ENCODE results near the gene SLC39A13. TPM values are rescaled to one million over a fixed set of nuclear protein-coding genes. Genes with fewer than 3 reads are reported as not detected.

SLC39A13 gene
- total and polyA plus RNA-seq, 2 of the 4 experiments (the other 2 are of a cell fraction): 32.4 to 144 TPM

DNA sequence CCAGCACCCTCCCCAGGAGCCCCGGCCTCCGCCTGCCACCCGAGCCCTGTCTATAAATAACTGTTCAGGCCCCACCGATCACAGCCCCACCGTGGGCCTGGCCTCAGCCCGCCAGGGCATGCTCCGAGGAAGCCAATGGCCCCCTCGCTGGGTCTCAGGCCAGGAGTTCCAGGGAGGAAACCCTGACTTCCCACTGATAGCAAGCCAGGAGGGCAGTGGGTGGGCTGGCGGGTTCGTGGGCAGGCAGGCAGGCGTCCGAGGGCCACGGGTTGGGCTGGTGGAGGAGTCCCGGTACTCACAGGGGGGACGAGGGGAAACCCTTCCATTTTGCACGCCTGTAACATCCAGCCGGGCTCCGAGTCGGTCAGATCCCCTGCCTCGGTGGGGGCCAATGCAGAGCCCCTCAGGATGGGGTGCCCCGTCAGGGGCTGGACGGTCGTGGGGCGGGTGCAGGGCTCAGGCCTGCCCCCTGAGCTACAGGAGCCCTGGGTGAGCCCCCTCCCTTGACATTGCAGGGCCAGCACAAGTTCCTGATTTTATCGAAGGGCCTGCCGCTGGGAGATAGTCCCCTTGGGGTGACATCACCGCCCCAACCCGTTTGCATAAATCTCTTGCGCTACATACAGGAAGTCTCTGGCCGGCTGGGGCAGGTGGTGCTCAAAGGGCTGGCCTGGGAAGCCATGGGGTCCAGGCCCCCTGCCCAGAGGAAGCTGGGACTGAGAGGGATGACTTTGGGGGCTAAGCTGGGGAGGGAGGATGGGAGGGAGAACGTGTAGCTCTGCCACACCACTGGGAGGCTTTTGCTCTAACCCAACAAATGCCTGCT, 30.2 kb upstream of the SLC39A13 start, which contains the start of gene SPI1:
SPI1 (minus strand) TSS at position 538 of the 826 bp plus-strand sequence; CDS start at position 344, 194 bp downstream.
- POLR2A ChIA-PET (ENCODE audit: unreplicated experiment): no interaction called here
- TF ChIP-seq CHD1 (IDR thresholded peaks at IDR 0.05; ENCODE audit: low read depth, low read length) (no peak), MXI1 (IDR thresholded peaks at IDR 0.05; ENCODE audit: borderline replicate concordance, low read depth, low read length) (no peak), FOS (IDR thresholded peaks at IDR 0.05; ENCODE audit: low read depth, low read length) (no peak), CEBPB (IDR thresholded peaks at IDR 0.05; ENCODE audit: low read depth, low read length) (no peak), BHLHE40 (IDR thresholded peaks at IDR 0.05; ENCODE audit: low read depth, low read length) (no peak), MAFK (IDR thresholded peaks at IDR 0.05; ENCODE audit: low read depth, low read length) (no peak), MAZ (IDR thresholded peaks at IDR 0.05; ENCODE audit: borderline replicate concordance, low read depth, low read length) (no peak), NFE2L2 (IDR thresholded peaks at IDR 0.05; ENCODE audit: low read depth, low read length) (no peak), POLR2A (IDR thresholded peaks at IDR 0.05; ENCODE audit: low read depth, low read length) (no peak), RAD21 (IDR thresholded peaks at IDR 0.05; ENCODE audit: low read length) (no peak), RFX5 (IDR thresholded peaks at IDR 0.05; ENCODE audit: low read depth, low read length) (no peak), SMC3 (IDR thresholded peaks at IDR 0.05; ENCODE audit: low read depth, low read length) (no peak), RCOR1 (IDR thresholded peaks at IDR 0.05; ENCODE audit: insufficient replicate concordance, low read length) (no peak)
- TF ChIP-seq, protein P1, sequence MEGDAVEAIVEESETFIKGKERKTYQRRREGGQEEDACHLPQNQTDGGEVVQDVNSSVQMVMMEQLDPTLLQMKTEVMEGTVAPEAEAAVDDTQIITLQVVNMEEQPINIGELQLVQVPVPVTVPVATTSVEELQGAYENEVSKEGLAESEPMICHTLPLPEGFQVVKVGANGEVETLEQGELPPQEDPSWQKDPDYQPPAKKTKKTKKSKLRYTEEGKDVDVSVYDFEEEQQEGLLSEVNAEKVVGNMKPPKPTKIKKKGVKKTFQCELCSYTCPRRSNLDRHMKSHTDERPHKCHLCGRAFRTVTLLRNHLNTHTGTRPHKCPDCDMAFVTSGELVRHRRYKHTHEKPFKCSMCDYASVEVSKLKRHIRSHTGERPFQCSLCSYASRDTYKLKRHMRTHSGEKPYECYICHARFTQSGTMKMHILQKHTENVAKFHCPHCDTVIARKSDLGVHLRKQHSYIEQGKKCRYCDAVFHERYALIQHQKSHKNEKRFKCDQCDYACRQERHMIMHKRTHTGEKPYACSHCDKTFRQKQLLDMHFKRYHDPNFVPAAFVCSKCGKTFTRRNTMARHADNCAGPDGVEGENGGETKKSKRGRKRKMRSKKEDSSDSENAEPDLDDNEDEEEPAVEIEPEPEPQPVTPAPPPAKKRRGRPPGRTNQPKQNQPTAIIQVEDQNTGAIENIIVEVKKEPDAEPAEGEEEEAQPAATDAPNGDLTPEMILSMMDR (conservative IDR thresholded peaks at IDR 0.05; ENCODE audit: low read depth, low read length): no peak
- TF ChIP-seq, protein P2, sequence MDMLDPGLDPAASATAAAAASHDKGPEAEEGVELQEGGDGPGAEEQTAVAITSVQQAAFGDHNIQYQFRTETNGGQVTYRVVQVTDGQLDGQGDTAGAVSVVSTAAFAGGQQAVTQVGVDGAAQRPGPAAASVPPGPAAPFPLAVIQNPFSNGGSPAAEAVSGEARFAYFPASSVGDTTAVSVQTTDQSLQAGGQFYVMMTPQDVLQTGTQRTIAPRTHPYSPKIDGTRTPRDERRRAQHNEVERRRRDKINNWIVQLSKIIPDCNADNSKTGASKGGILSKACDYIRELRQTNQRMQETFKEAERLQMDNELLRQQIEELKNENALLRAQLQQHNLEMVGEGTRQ (IDR thresholded peaks at IDR 0.05; ENCODE audit: low read depth, low read length): no peak

More for the DNA sequence above, 30.2 kb upstream of the SLC39A13 start, which contains the start of gene SPI1:
- H4K91ac ChIP-seq (ENCODE audit: insufficient read depth, low read depth, low read length): no peak within 1 kb of the TSS
- H3K4me1 ChIP-seq (ENCODE audit: control insufficient read depth, insufficient read depth, low read length): peaks cover 5% of the 10 kb centered on the region
- H3K9ac ChIP-seq (ENCODE audit: low read depth, low read length): no peak within 1 kb of the TSS
- H3K4ac ChIP-seq (ENCODE audit: low read depth, low read length): no peak within 1 kb of the TSS
- H3K4me3 ChIP-seq (ENCODE audit: insufficient read depth, low read depth, low read length): no peak within 1 kb of the TSS
- peak within 1 kb of the TSS; percentile 11 for H2AFZ ChIP-seq (replicated peaks; ENCODE audit: low read length, poor library complexity)
- no peak within 1 kb of the TSS for H3K27ac ChIP-seq (ENCODE audit: insufficient read depth, low read length)
- no peak within 1 kb of the TSS for H3K23ac ChIP-seq (ENCODE audit: low read depth, low read length)
- H2BK5ac ChIP-seq (ENCODE audit: low read depth, low read length, poor library complexity, severe bottlenecking): no peak within 1 kb of the TSS
- no TSS peak for BruUV-seq (replicated peaks)
- WGBS, 2 experiments (ENCODE audit: extremely low coverage in 2 of 2, insufficient read length in 1 of 2): 73% methylated on average over 16 of the region's 31 CpGs; no CpG with 5 or more reads in 1 of the 2 experiments
- H2AK9ac ChIP-seq (replicated peaks; ENCODE audit: low read depth, low read length, poor library complexity): no peak within 1 kb of the TSS
- dilution Hi-C loops (cut with HindIII; ENCODE audit: low sequenced_read_pairs, unreplicated experiment): no loop called here
- DNase-seq (no peak), ATAC-seq (ENCODE audit: low read depth) (no peak)
- intact Hi-C loops (cut with micrococcal nuclease): no loop called here
- no peak within 1 kb of the TSS for H2BK15ac ChIP-seq (ENCODE audit: low read depth, low read length)
- no peak within 1 kb of the TSS for H4K5ac ChIP-seq (ENCODE audit: low read depth, low read length)
- no peak within 1 kb of the TSS for H2BK20ac ChIP-seq (ENCODE audit: low read depth, low read length)
- no peak within 1 kb of the TSS for H3K56ac ChIP-seq (ENCODE audit: extremely low read depth, insufficient read depth, low read length)
- H3K9me1 ChIP-seq (ENCODE audit: insufficient read depth, low read length): peaks cover 9% of the 10 kb centered on the region
- no peak within 1 kb of the TSS for H2BK120ac ChIP-seq (ENCODE audit: low read depth, low read length)
- H4K20me1 ChIP-seq (ENCODE audit: insufficient read depth, low read length): no peaks in the 10 kb centered on the region; the same call in 1 of the 2 replicates
- H3K9me3 ChIP-seq (ENCODE audit: control insufficient read depth, insufficient read depth, low read length): no peaks in the 10 kb centered on the region
- no peaks in the 10 kb centered on the region for H3K79me1 ChIP-seq (ENCODE audit: low read depth in 1 of 2, low read length in 2 of 2)
- no peak within 1 kb of the TSS for H4K8ac ChIP-seq (ENCODE audit: low read depth in 2 of 2, low read length in 2 of 2)
- H3K14ac ChIP-seq (replicated peaks; ENCODE audit: low read depth, low read length): no peak within 1 kb of the TSS
- peaks cover 5% of the 10 kb centered on the region; the same call in 1 of the 2 replicates for H3K27me3 ChIP-seq (ENCODE audit: control insufficient read depth, insufficient read depth, low read length)
- no peaks in the 10 kb centered on the region for H3K36me3 ChIP-seq (ENCODE audit: control insufficient read depth, insufficient read depth, low read length)
- no peak within 1 kb of the TSS for H3K4me2 ChIP-seq (ENCODE audit: low read depth, low read length)
- CTCF ChIA-PET: no interaction called here
- no peak within 1 kb of the TSS for H2AK5ac ChIP-seq (ENCODE audit: low read depth, low read length)
- no peak within 1 kb of the TSS for H3K18ac ChIP-seq (ENCODE audit: low read depth, low read length)
- in situ Hi-C loops (cut with MboI; ENCODE audit: low sequenced_read_pairs): no loop called here

All from IMR-90 (cell line).